ENCODE measurements around the gene EEF1G.

EEF1G gene

GRCh38 chr11:62532096-62532495, 41.6 kb downstream of the EEF1G start:
- Histone ChIP-seq H3K36me3 (ENCODE audit: control insufficient read depth in 1 of 2, insufficient read depth in 2 of 2, low read depth in 1 of 2, low read length in 2 of 2) (peaks cover 90 to 94% of the 10 kb centered on the region in 2 experiments), H2AK5ac (ENCODE audit: low read length, severe bottlenecking) (no peak overlapping the region), H2BK12ac (ENCODE audit: low read length in 2 of 2) (no peak overlapping the region), H2BK15ac (ENCODE audit: low read depth, poor library complexity, severe bottlenecking) (no peak overlapping the region), H3K27me3 (ENCODE audit: control insufficient read depth in 1 of 2, insufficient read depth in 1 of 2, low read length in 2 of 2) (no peaks in the 10 kb centered on the region), H3K23ac (ENCODE audit: low read length in 2 of 2) (no peak overlapping the region), H2AFZ (ENCODE audit: low read depth, low read length) (no peak overlapping the region), H3K4me1 (ENCODE audit: control insufficient read depth, insufficient read depth, low read depth, low read length) (peaks cover 18% of the 10 kb centered on the region), H3K79me1 (replicated peaks; ENCODE audit: low read length, poor library complexity, severe bottlenecking) (peaks cover 12% of the 10 kb centered on the region), H4K91ac (ENCODE audit: low read length) (no peak overlapping the region), H4K8ac (ENCODE audit: low read length) (no peak overlapping the region), H3K18ac (ENCODE audit: low read depth in 1 of 2, low read length in 2 of 2) (no peak overlapping the region), H3K9ac (ENCODE audit: low read length) (no peak overlapping the region), H2BK5ac (ENCODE audit: low read depth, low read length, poor library complexity, severe bottlenecking) (no peak overlapping the region), H3K9me3 (ENCODE audit: control insufficient read depth, low read length) (no peaks in the 10 kb centered on the region), H3K4me3 (ENCODE audit: insufficient read depth in 1 of 2, low read depth in 1 of 2, low read length in 2 of 2) (no peak overlapping the region), H3K14ac (ENCODE audit: low read length in 2 of 2) (no peak overlapping the region), H2BK120ac (ENCODE audit: low read depth, low read length) (no peak overlapping the region), H3K27ac (ENCODE audit: low read length, poor library complexity, severe bottlenecking) (no peak overlapping the region), H3K4me2 (ENCODE audit: low read length, poor library complexity, severe bottlenecking) (no peak overlapping the region), H3K4ac (ENCODE audit: low read depth in 1 of 2, low read length in 2 of 2) (no peak overlapping the region)
- WGBS: 100% methylated on average over 2 of the region's 2 CpGs
- DNase-seq: no peak

GRCh38 chr11:62516736-62517371, 56.8 kb downstream of the EEF1G start:
- Histone ChIP-seq H3K36me3 (ENCODE audit: control insufficient read depth in 1 of 2, insufficient read depth in 2 of 2, low read depth in 1 of 2, low read length in 2 of 2) (peaks cover 77 to 80% of the 10 kb centered on the region in 2 experiments), H3K9me3 (ENCODE audit: control insufficient read depth, low read length) (no peaks in the 10 kb centered on the region), H3K4me1 (ENCODE audit: control insufficient read depth, insufficient read depth, low read depth, low read length) (peaks cover 12% of the 10 kb centered on the region), H2BK5ac (ENCODE audit: low read depth, low read length, poor library complexity, severe bottlenecking) (no peak overlapping the region), H3K79me1 (replicated peaks; ENCODE audit: low read length, poor library complexity, severe bottlenecking) (peaks cover 11% of the 10 kb centered on the region), H3K23ac (ENCODE audit: low read length in 2 of 2) (peak overlapping the region in 1 of 2 experiments; percentile 10), H2BK15ac (ENCODE audit: low read depth, poor library complexity, severe bottlenecking) (no peak overlapping the region), H3K14ac (ENCODE audit: low read length in 2 of 2) (no peak overlapping the region), H2BK120ac (ENCODE audit: low read depth, low read length) (no peak overlapping the region), H3K27ac (ENCODE audit: low read length, poor library complexity, severe bottlenecking) (peak overlapping the region; percentile 31), H2BK12ac (ENCODE audit: low read length in 2 of 2) (no peak overlapping the region), H3K4me2 (ENCODE audit: low read length, poor library complexity, severe bottlenecking) (no peak overlapping the region), H2AK5ac (ENCODE audit: low read length, severe bottlenecking) (no peak overlapping the region), H3K4me3 (ENCODE audit: insufficient read depth in 1 of 2, low read depth in 1 of 2, low read length in 2 of 2) (no peak overlapping the region), H2AFZ (ENCODE audit: low read depth, low read length) (no peak overlapping the region), H3K9ac (ENCODE audit: low read length) (peak overlapping the region; percentile 42), H4K8ac (ENCODE audit: low read length) (no peak overlapping the region), H3K4ac (ENCODE audit: low read depth in 1 of 2, low read length in 2 of 2) (no peak overlapping the region), H3K18ac (ENCODE audit: low read depth in 1 of 2, low read length in 2 of 2) (no peak overlapping the region), H3K27me3 (ENCODE audit: control insufficient read depth in 1 of 2, insufficient read depth in 1 of 2, low read length in 2 of 2) (no peaks in the 10 kb centered on the region), H4K91ac (ENCODE audit: low read length) (no peak overlapping the region)
- WGBS: 97% methylated on average over 14 of the region's 14 CpGs
- no peak for DNase-seq

- Histone ChIP-seq H3K23ac (ENCODE audit: low read length in 2 of 2) (no peak overlapping the region), H3K79me1 (replicated peaks; ENCODE audit: low read length, poor library complexity, severe bottlenecking) (peaks cover 7% of the 10 kb centered on the region), H3K4ac (ENCODE audit: low read depth in 1 of 2, low read length in 2 of 2) (no peak overlapping the region), H2BK15ac (ENCODE audit: low read depth, poor library complexity, severe bottlenecking) (no peak overlapping the region), H2AK5ac (ENCODE audit: low read length, severe bottlenecking) (no peak overlapping the region), H2BK12ac (ENCODE audit: low read length in 2 of 2) (no peak overlapping the region), H2BK5ac (ENCODE audit: low read depth, low read length, poor library complexity, severe bottlenecking) (no peak overlapping the region), H4K8ac (ENCODE audit: low read length) (peak overlapping the region; percentile 43), H3K9me3 (ENCODE audit: control insufficient read depth, low read length) (no peaks in the 10 kb centered on the region), H3K27me3 (ENCODE audit: control insufficient read depth in 1 of 2, insufficient read depth in 1 of 2, low read length in 2 of 2) (no peaks in the 10 kb centered on the region), H3K4me1 (ENCODE audit: control insufficient read depth, insufficient read depth, low read depth, low read length) (peaks cover 17% of the 10 kb centered on the region), H2AFZ (ENCODE audit: low read depth, low read length) (no peak overlapping the region), H3K36me3 (ENCODE audit: control insufficient read depth in 1 of 2, insufficient read depth in 2 of 2, low read depth in 1 of 2, low read length in 2 of 2) (peaks cover 51 to 53% of the 10 kb centered on the region in 2 experiments), H3K9ac (ENCODE audit: low read length) (no peak overlapping the region), H3K27ac (ENCODE audit: low read length, poor library complexity, severe bottlenecking) (peak overlapping the region; percentile 17), H3K18ac (ENCODE audit: low read depth in 1 of 2, low read length in 2 of 2) (no peak overlapping the region), H3K14ac (ENCODE audit: low read length in 2 of 2) (no peak overlapping the region), H2BK120ac (ENCODE audit: low read depth, low read length) (no peak overlapping the region), H3K4me3 (ENCODE audit: insufficient read depth in 1 of 2, low read depth in 1 of 2, low read length in 2 of 2) (no peak overlapping the region), H3K4me2 (ENCODE audit: low read length, poor library complexity, severe bottlenecking) (no peak overlapping the region), H4K91ac (ENCODE audit: low read length) (no peak overlapping the region)
- no peak for DNase-seq
- WGBS: 92% methylated on average over 7 of the region's 7 CpGs
Measured at GRCh38 chr11:62514151-62514550, 59.5 kb downstream of the EEF1G start.

GRCh38 chr11:62513626-62514025, 60.1 kb downstream of the EEF1G start:
- H3K9ac ChIP-seq (ENCODE audit: low read length): no peak overlapping the region
- WGBS: 93% methylated on average over 9 of the region's 10 CpGs
- no peaks in the 10 kb centered on the region for H3K9me3 ChIP-seq (ENCODE audit: control insufficient read depth, low read length)
- peaks cover 46 to 48% of the 10 kb centered on the region in 2 experiments for H3K36me3 ChIP-seq (ENCODE audit: control insufficient read depth in 1 of 2, insufficient read depth in 2 of 2, low read depth in 1 of 2, low read length in 2 of 2)
- H3K4me3 ChIP-seq (ENCODE audit: insufficient read depth in 1 of 2, low read depth in 1 of 2, low read length in 2 of 2): no peak overlapping the region
- H3K14ac ChIP-seq (ENCODE audit: low read length in 2 of 2): no peak overlapping the region
- H3K4me2 ChIP-seq (ENCODE audit: low read length, poor library complexity, severe bottlenecking): no peak overlapping the region
- no peak overlapping the region for H2BK5ac ChIP-seq (ENCODE audit: low read depth, low read length, poor library complexity, severe bottlenecking)
- H3K27me3 ChIP-seq (ENCODE audit: control insufficient read depth in 1 of 2, insufficient read depth in 1 of 2, low read length in 2 of 2): no peaks in the 10 kb centered on the region
- no peak overlapping the region for H3K27ac ChIP-seq (ENCODE audit: low read length, poor library complexity, severe bottlenecking)
- peak overlapping the region; percentile 1 for H4K8ac ChIP-seq (ENCODE audit: low read length)
- no peak overlapping the region for H2BK12ac ChIP-seq (ENCODE audit: low read length in 2 of 2)
- H3K4ac ChIP-seq (ENCODE audit: low read depth in 1 of 2, low read length in 2 of 2): no peak overlapping the region
- H2AFZ ChIP-seq (ENCODE audit: low read depth, low read length): no peak overlapping the region
- H3K4me1 ChIP-seq (ENCODE audit: control insufficient read depth, insufficient read depth, low read depth, low read length): peaks cover 17% of the 10 kb centered on the region
- DNase-seq: no peak
- peaks cover 6% of the 10 kb centered on the region for H3K79me1 ChIP-seq (replicated peaks; ENCODE audit: low read length, poor library complexity, severe bottlenecking)
- no peak overlapping the region for H3K18ac ChIP-seq (ENCODE audit: low read depth in 1 of 2, low read length in 2 of 2)
- H2BK15ac ChIP-seq (ENCODE audit: low read depth, poor library complexity, severe bottlenecking): no peak overlapping the region
- H4K91ac ChIP-seq (ENCODE audit: low read length): no peak overlapping the region
- H2AK5ac ChIP-seq (ENCODE audit: low read length, severe bottlenecking): no peak overlapping the region
- no peak overlapping the region for H3K23ac ChIP-seq (ENCODE audit: low read length in 2 of 2)
- no peak overlapping the region for H2BK120ac ChIP-seq (ENCODE audit: low read depth, low read length)

Measured in mesenchymal stem cell (in vitro differentiated cells and primary cell).